Iris pigment epithelial cell (primary cell): ENCODE data around the gene NPAS3.

Experiments used
- DNase-seq: peaks from one replicate; pipeline ENCODE4 v3.0.0-alpha.2; 2011; ENCODE audit warnings: low read depth

The NPAS3 gene

GRCh38 chr14:33257796-33258195, 319.1 kb downstream of the NPAS3 start:
- DNase-seq = no peak

- no peak for DNase-seq
Observed at GRCh38 chr14:33259764-33260163, 321.1 kb downstream of the NPAS3 start.

- peak; percentile 31 for DNase-seq
Observed at GRCh38 chr14:33271216-33271615, 332.5 kb downstream of the NPAS3 start.

GRCh38 chr14:33271891-33272290, 333.2 kb downstream of the NPAS3 start:
- DNase-seq = no peak

- no peak for DNase-seq
Observed at GRCh38 chr14:33273978-33274377, 335.3 kb downstream of the NPAS3 start.

- DNase-seq = no peak
Observed at GRCh38 chr14:33275879-33276278, 337.2 kb downstream of the NPAS3 start.

- DNase-seq = no peak
Observed at GRCh38 chr14:33279865-33280264, 341.2 kb downstream of the NPAS3 start.

GRCh38 chr14:33280646-33281045, 342.0 kb downstream of the NPAS3 start:
- DNase-seq = peak; percentile 58

GRCh38 chr14:33282331-33283230, 343.9 kb downstream of the NPAS3 start:
- DNase-seq = peak; percentile 59

GRCh38 chr14:33285902-33286700, 347.4 kb downstream of the NPAS3 start:
- no peak for DNase-seq

- peak; percentile 46 for DNase-seq
Observed at GRCh38 chr14:33287189-33287588, 348.5 kb downstream of the NPAS3 start.

GRCh38 chr14:33290641-33291040, 352.0 kb downstream of the NPAS3 start:
- DNase-seq = no peak

- no peak for DNase-seq
Observed at GRCh38 chr14:33291529-33292104, 352.9 kb downstream of the NPAS3 start.

GRCh38 chr14:33294419-33294818, 355.7 kb downstream of the NPAS3 start:
- no peak for DNase-seq

GRCh38 chr14:33297565-33297964, 358.9 kb downstream of the NPAS3 start:
- no peak for DNase-seq

GRCh38 chr14:33307691-33308251, 369.1 kb downstream of the NPAS3 start:
- peak; percentile 22 for DNase-seq

- no peak for DNase-seq
Observed at GRCh38 chr14:33309106-33309505, 370.4 kb downstream of the NPAS3 start.

GRCh38 chr14:33315217-33315616, 376.5 kb downstream of the NPAS3 start:
- no peak for DNase-seq

GRCh38 chr14:33315721-33316120, 377.0 kb downstream of the NPAS3 start:
- DNase-seq = no peak

- DNase-seq = peak; percentile 2
Observed at GRCh38 chr14:33317675-33318074, 379.0 kb downstream of the NPAS3 start.

GRCh38 chr14:33323979-33324378, 385.3 kb downstream of the NPAS3 start:
- DNase-seq = no peak

- DNase-seq = no peak
Observed at GRCh38 chr14:33331176-33331949, 392.7 kb downstream of the NPAS3 start.
